GM23338 (cell line): ENCODE results near the gene NCKAP5. TPM values are rescaled to one million over a fixed set of nuclear protein-coding genes. Genes with fewer than 3 reads are reported as not detected.

Source experiments
- ATAC-seq: fragments of 200-7000 bp; cut with Tn5 transposase; 3 replicates; pipeline ENCODE4 v1.9.1; 2020
- DNase-seq: peaks from one replicate; pipeline ENCODE4 v3.0.0-alpha.2; 2015; ENCODE audit warnings: low spot score
- H2AFZ ChIP-seq: fragments of 200-600 bp; sonication (generic); 2 replicates; pipeline ENCODE4 v1.8.0; 2016; ENCODE audit warnings: antibody characterized with exemption, mild to moderate bottlenecking, moderate library complexity
- H3F3A ChIP-seq: fragments of 200-600 bp; sonication (generic); replicated peaks from 2 replicates; pipeline ENCODE4 v1.8.0; 2017; ENCODE audit warnings: antibody characterized with exemption, mixed run types, low read depth
- H3K27ac ChIP-seq: fragments of 200-600 bp; sonication (generic); 2 replicates; pipeline ENCODE4 v1.6.1; 2016; ENCODE audit warnings: low read depth
- H3K27me3 ChIP-seq: fragments of 200-600 bp; sonication (generic); 2 replicates; pipeline ENCODE4 v1.8.0; 2016; ENCODE audit warnings: mild to moderate bottlenecking, mixed run types, moderate library complexity; ENCODE audit not compliant: insufficient read depth
- H3K36me3 ChIP-seq: fragments of 200-600 bp; sonication (generic); 2 replicates; pipeline ENCODE4 v1.8.0; 2016; ENCODE audit warnings: mild to moderate bottlenecking; ENCODE audit not compliant: insufficient read depth
- H3K4me1 ChIP-seq: fragments of 200-600 bp; sonication (generic); 2 replicates; pipeline ENCODE4 v1.8.0; 2016; ENCODE audit warnings: mild to moderate bottlenecking, moderate library complexity; ENCODE audit not compliant: insufficient read depth
- H3K4me2 ChIP-seq: fragments of 200-600 bp; sonication (generic); 2 replicates; pipeline ENCODE4 v1.7.1; 2017; ENCODE audit warnings: mixed run types
- H3K4me3 ChIP-seq: fragments of 200-600 bp; sonication (generic); 2 replicates; pipeline ENCODE4 v1.6.1; 2016; ENCODE audit warnings: mixed run types
- H3K79me2 ChIP-seq: fragments of 200-600 bp; sonication (generic); replicated peaks from 2 replicates; pipeline ENCODE4 v1.8.0; 2017; ENCODE audit warnings: mild to moderate bottlenecking; ENCODE audit not compliant: insufficient read depth
- H3K9me2 ChIP-seq: fragments of 200-600 bp; sonication (generic); 2 replicates; pipeline ENCODE4 v1.8.0; 2017; ENCODE audit not compliant: insufficient read depth
- H4K20me1 ChIP-seq: fragments of 200-600 bp; sonication (generic); replicated peaks from 2 replicates; pipeline ENCODE4 v1.8.0; 2017; ENCODE audit warnings: mild to moderate bottlenecking; ENCODE audit not compliant: insufficient read depth
- H3K27ac Mint-ChIP-seq: 2 replicates; pipeline ENCODE4 v1.8.0; 2020; ENCODE audit warnings: inconsistent platforms, mild to moderate bottlenecking, moderate library complexity, mixed read lengths
- H3K27me3 Mint-ChIP-seq: 3 replicates; pipeline ENCODE4 v1.8.0; 2022; ENCODE audit warnings: low read depth, mild to moderate bottlenecking, moderate library complexity, mixed read lengths, inconsistent platforms; ENCODE audit not compliant: insufficient read depth, poor library complexity
- H3K36me3 Mint-ChIP-seq: 3 replicates; pipeline ENCODE4 v1.8.0; 2021; ENCODE audit warnings: low read depth, mild to moderate bottlenecking, inconsistent platforms, moderate library complexity, mixed read lengths
- H3K4me1 Mint-ChIP-seq: 3 replicates; pipeline ENCODE4 v1.8.0; 2020; ENCODE audit warnings: mild to moderate bottlenecking, inconsistent platforms, mixed read lengths
- H3K4me3 Mint-ChIP-seq: 3 replicates; pipeline ENCODE4 v1.8.0; 2021; ENCODE audit warnings: moderate library complexity, mild to moderate bottlenecking, inconsistent platforms, mixed read lengths
- H3K9me3 Mint-ChIP-seq: 3 replicates; pipeline ENCODE4 v1.8.0; 2020; ENCODE audit warnings: moderate library complexity, mild to moderate bottlenecking, inconsistent platforms, mixed read lengths
- EZH2phosphoT487 ChIP-seq: fragments of 200-600 bp; sonication (generic); IDR thresholded peaks from one replicate; pipeline ENCODE4 v1.8.1; 2018; ENCODE audit warnings: antibody characterized with exemption; ENCODE audit not compliant: unreplicated experiment
- JUNB ChIP-seq: IDR thresholded peaks from one replicate; pipeline ENCODE4 v1.6.1; 2016; ENCODE audit warnings: antibody characterized with exemption; ENCODE audit not compliant: unreplicated experiment
- ZNF462 ChIP-seq: fragments of 250-450 bp; sonication (Bioruptor Pico); IDR thresholded peaks from 2 replicates; pipeline ENCODE4 v1.5.0; 2020; ENCODE audit warnings: mild to moderate bottlenecking, moderate library complexity
- polyA plus RNA-seq: library from polyadenylated mRNA; unstranded; fragments of >200 nt; fragmentation: Nextera tagmentation; extraction: Ambion mirVana; gene quantifications from 2 replicates; pipeline ENCODE4 v1.2.1, GENCODE V29; 2016
- small RNA-seq: library from RNA; depleted of rRNA; stranded (forward); fragments of <200 nt; gene quantifications from one replicate; pipeline ENCODE3, GENCODE V24; 2014; ENCODE audit warnings: low replicate concordance
- total RNA-seq: library from RNA; depleted of rRNA; stranded (reverse); fragments of >200 nt; shearing (Covaris generic); gene quantifications from 2 replicates; pipeline ENCODE4 v1.2.3, GENCODE V29; 2014

The NCKAP5 gene
- total and polyA plus RNA-seq, 2 experiments from 2014 or later: 0.34 to 0.73 TPM

- Histone ChIP-seq H3K79me2 (no peaks in the 10 kb centered on the region), H3K27ac (no peak overlapping the region), H3K4me2 (peak overlapping the region; percentile 64), H2AFZ (peak overlapping the region; percentile 91; the same call in 1 of the 2 replicates), H3K9me2 (peaks cover 18% of the 10 kb centered on the region; the same call in 1 of the 2 replicates), H3K27me3 (no peaks in the 10 kb centered on the region), H4K20me1 (no peaks in the 10 kb centered on the region), H3K4me3 (no peak overlapping the region), H3K4me1 (peaks cover 10% of the 10 kb centered on the region; the same call in 1 of the 2 replicates), H3F3A (no peaks in the 10 kb centered on the region), H3K36me3 (peaks cover 4% of the 10 kb centered on the region; the same call in 1 of the 2 replicates)
- H3K9me3 Mint-ChIP-seq: peaks cover 5% of the 10 kb centered on the region; the same call in 2 of the 3 replicates
- no peak overlapping the region for H3K4me3 Mint-ChIP-seq
- DNase-seq (no peak), ATAC-seq (no peak)
- no peak for TF ChIP-seq JUNB
- TF ChIP-seq EZH2phosphoT487: no peak
- TF ChIP-seq ZNF462 (CRISPR knock-in tag): no peak
- peaks cover 6% of the 10 kb centered on the region; the same call in 2 of the 3 replicates for H3K36me3 Mint-ChIP-seq
- H3K27me3 Mint-ChIP-seq: peaks cover 11% of the 10 kb centered on the region
- H3K4me1 Mint-ChIP-seq: peaks cover 26% of the 10 kb centered on the region
- H3K27ac Mint-ChIP-seq: no peak overlapping the region; the same call in 1 of the 2 replicates
These were observed 945.0 kb downstream of the NCKAP5 start for GRCh38 chr2:132623096-132623839.

Small RNA genes within 50 kb of the gene (small RNA-seq; reads per million reads assigned to genes)
- gene AC016909.1 (not detected), gene RN7SKP154 (not detected), gene RNU6-579P (not detected)
